Left lung (tissue), 10 donors: ENCODE data around the gene GLIPR1L2. TPM values are rescaled to one million over a fixed set of nuclear protein-coding genes. Genes with fewer than 3 reads are reported as not detected.

Source experiments
- ATAC-seq: fragments of 200-7000 bp; cut with Tn5 transposase; one replicate; pipeline ENCODE4 v1.9.1; 2020; ENCODE audit warnings: moderate library complexity
- DNase-seq, 4 donors: peaks; one replicate each; pipeline ENCODE4 v3.0.0-alpha.2; 2013 to 2020
- H3K27ac ChIP-seq, 2 donors: fragments of 200-600 bp; sonication (generic) in 1 of 2; one replicate each; pipeline versions ENCODE4 v1.5.0 to v1.8.0; 2020 to 2021
- H3K27me3 ChIP-seq, 2 donors: fragments of 200-600 bp; sonication (generic) in 1 of 2; one replicate each; pipeline versions ENCODE4 v1.5.0 to v1.8.0; 2020 to 2021
- H3K36me3 ChIP-seq, 2 donors: fragments of 200-600 bp; sonication (generic) in 1 of 2; one replicate each; pipeline versions ENCODE4 v1.5.0 to v1.8.0; 2020 to 2021
- H3K4me1 ChIP-seq, 2 donors: fragments of 200-600 bp; one replicate each; pipeline ENCODE4 v1.8.0; 2021
- H3K4me3 ChIP-seq, 2 donors: fragments of 200-600 bp; sonication (generic) in 1 of 2; one replicate each; pipeline versions ENCODE4 v1.5.0 to v1.8.0; 2020 to 2021; ENCODE audit warnings: mild to moderate bottlenecking in 1 of 2
- H3K9me3 ChIP-seq, 2 donors: fragments of 200-600 bp; sonication (generic) in 1 of 2; one replicate each; pipeline versions ENCODE4 v1.5.0 to v1.8.0; 2020 to 2021
- intact Hi-C, 2 donors: fragments of 100-400 bp; cut with DNase I; formaldehyde crosslinking; loops; one replicate each; pipeline versions ENCODE4 v1.11.2 to v1.14.2; 2022
- polyA plus RNA-seq, 6 donors: library from polyadenylated mRNA; unstranded; fragments of 120-200 nt; gene quantifications; one replicate each; pipeline ENCODE4 v1.2.1, GENCODE V29; 2013; ENCODE audit not compliant: insufficient read length in 6 of 6
- total RNA-seq, 2 donors: library from RNA; stranded (reverse); fragmentation: NEBNext Ultra II Directional; extraction: Animal tissue kit (Norgen Biotek cat#: 25700); gene quantifications; one replicate each; pipeline ENCODE4 v1.2.1, GENCODE V29; 2021
- TF ChIP-seq, protein P1 (sequence below), 2 donors: fragments of 200-600 bp; sonication (generic) in 1 of 2; IDR thresholded peaks; one replicate each; pipeline versions ENCODE4 v1.5.0 to v1.8.0; 2021; ENCODE audit warnings: antibody characterized with exemption in 2 of 2
- donor health status: DM: no; HTN: yes; CAD: no.
- donor health status: DM: no; HTN: no; CAD: no.

Gene GLIPR1L2
- total and polyA plus RNA-seq, 8 donors, result 0.52 to 3.0 (median 1.7) TPM

- H3K36me3 ChIP-seq, result no peaks in the 10 kb centered on the region
- TF ChIP-seq, protein P1, sequence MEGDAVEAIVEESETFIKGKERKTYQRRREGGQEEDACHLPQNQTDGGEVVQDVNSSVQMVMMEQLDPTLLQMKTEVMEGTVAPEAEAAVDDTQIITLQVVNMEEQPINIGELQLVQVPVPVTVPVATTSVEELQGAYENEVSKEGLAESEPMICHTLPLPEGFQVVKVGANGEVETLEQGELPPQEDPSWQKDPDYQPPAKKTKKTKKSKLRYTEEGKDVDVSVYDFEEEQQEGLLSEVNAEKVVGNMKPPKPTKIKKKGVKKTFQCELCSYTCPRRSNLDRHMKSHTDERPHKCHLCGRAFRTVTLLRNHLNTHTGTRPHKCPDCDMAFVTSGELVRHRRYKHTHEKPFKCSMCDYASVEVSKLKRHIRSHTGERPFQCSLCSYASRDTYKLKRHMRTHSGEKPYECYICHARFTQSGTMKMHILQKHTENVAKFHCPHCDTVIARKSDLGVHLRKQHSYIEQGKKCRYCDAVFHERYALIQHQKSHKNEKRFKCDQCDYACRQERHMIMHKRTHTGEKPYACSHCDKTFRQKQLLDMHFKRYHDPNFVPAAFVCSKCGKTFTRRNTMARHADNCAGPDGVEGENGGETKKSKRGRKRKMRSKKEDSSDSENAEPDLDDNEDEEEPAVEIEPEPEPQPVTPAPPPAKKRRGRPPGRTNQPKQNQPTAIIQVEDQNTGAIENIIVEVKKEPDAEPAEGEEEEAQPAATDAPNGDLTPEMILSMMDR (IDR thresholded peaks at IDR 0.05), result no peak
- peak overlapping the region; percentile 45 to 52 for H3K4me3 ChIP-seq
- peak; percentile 7 for ATAC-seq
- intact Hi-C loops, result no loop called here
- no peak for DNase-seq
- peak overlapping the region; percentile 69 to 93 for H3K27ac ChIP-seq
- no peaks in the 10 kb centered on the region for H3K27me3 ChIP-seq
- H3K9me3 ChIP-seq, result no peaks in the 10 kb centered on the region
- H3K4me1 ChIP-seq, result peaks cover 0 to 27% of the 10 kb centered on the region in 2 donors
These were observed 562 bp upstream of the GLIPR1L2 start for GRCh38 chr12:75390156-75390898.

GRCh38 chr12:75404231-75404630 lies 13.3 kb downstream of the GLIPR1L2 start:
- Histone ChIP-seq H3K4me1 (no peaks in the 10 kb centered on the region), H3K27ac (no peak overlapping the region), H3K36me3 (no peaks in the 10 kb centered on the region), H3K4me3 (no peak overlapping the region), H3K27me3 (no peaks in the 10 kb centered on the region), H3K9me3 (no peaks in the 10 kb centered on the region)
- TF ChIP-seq, protein P1 (IDR thresholded peaks at IDR 0.05), result no peak
- ATAC-seq (no peak), DNase-seq (no peak)
- intact Hi-C loops, result loop anchor here in 1 of 2 donors (10.0 kb wide), 1 partner anchor 49 kb away; no protein-coding TSS in a partner anchor

GRCh38 chr12:75407683-75408082 lies 16.8 kb downstream of the GLIPR1L2 start:
- no peak overlapping the region for H3K4me3 ChIP-seq
- DNase-seq (no peak), ATAC-seq (no peak)
- H3K9me3 ChIP-seq, result no peaks in the 10 kb centered on the region
- H3K36me3 ChIP-seq, result no peaks in the 10 kb centered on the region
- intact Hi-C loops, result loop anchor here in 1 of 2 donors (10.0 kb wide), 1 partner anchor 53 kb away; no protein-coding TSS in a partner anchor
- TF ChIP-seq, protein P1 (IDR thresholded peaks at IDR 0.05), result no peak
- no peaks in the 10 kb centered on the region for H3K27me3 ChIP-seq
- H3K27ac ChIP-seq, result no peak overlapping the region
- H3K4me1 ChIP-seq, result no peaks in the 10 kb centered on the region

DNA sequence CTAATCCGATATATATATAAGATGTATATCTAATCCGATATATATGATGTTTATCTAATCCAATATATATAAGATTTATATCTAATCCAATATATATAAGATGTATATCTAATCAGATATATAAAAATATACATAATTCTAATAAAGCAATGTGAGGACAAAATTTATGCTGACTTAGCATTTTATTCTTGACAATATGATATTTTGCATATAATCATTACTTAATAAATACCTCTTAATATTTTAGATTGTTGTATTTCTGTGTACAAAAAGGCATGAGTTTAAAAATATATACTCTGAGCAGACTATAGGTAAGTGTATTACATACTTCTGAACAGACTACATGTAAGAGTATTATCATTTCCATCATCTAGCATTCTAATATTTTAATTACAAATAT lies 18.9 kb downstream of the GLIPR1L2 start:
- Histone ChIP-seq H3K27ac (no peak overlapping the region), H3K27me3 (no peaks in the 10 kb centered on the region), H3K4me1 (no peaks in the 10 kb centered on the region), H3K4me3 (no peak overlapping the region), H3K36me3 (no peaks in the 10 kb centered on the region), H3K9me3 (no peaks in the 10 kb centered on the region)
- ATAC-seq, result no peak
- intact Hi-C loops, result loop anchor here in 1 of 2 donors (10.0 kb wide), 1 partner anchor 55 kb away; no protein-coding TSS in a partner anchor
- TF ChIP-seq, protein P1 (IDR thresholded peaks at IDR 0.05), result no peak
- DNase-seq, result no peak

GRCh38 chr12:75414671-75415070 lies 23.8 kb downstream of the GLIPR1L2 start:
- H3K27ac ChIP-seq, result no peak overlapping the region
- DNase-seq (no peak), ATAC-seq (no peak)
- intact Hi-C loops, result no loop called here
- H3K9me3 ChIP-seq, result no peaks in the 10 kb centered on the region
- TF ChIP-seq, protein P1 (IDR thresholded peaks at IDR 0.05), result no peak
- no peak overlapping the region for H3K4me3 ChIP-seq
- no peaks in the 10 kb centered on the region for H3K36me3 ChIP-seq
- H3K27me3 ChIP-seq, result no peaks in the 10 kb centered on the region
- H3K4me1 ChIP-seq, result no peaks in the 10 kb centered on the region
